CD8-positive, alpha-beta memory T cell (primary cell): ENCODE measurements around the gene CHMP2A. TPM values are rescaled to one million over a fixed set of nuclear protein-coding genes. Genes with fewer than 3 reads are reported as not detected.

ENCODE experiments used
- CTCF ChIA-PET: fragments of 350-600 bp; sonication (Branson Sonifier 250); formaldehyde crosslinking; loops from one replicate; lab custom pipeline; 2021; ENCODE audit warnings: antibody characterized with exemption; lab: Charles Lee
- POLR2A ChIA-PET: fragments of 350-600 bp; sonication (Branson Sonifier 250); formaldehyde crosslinking; loops from one replicate; lab custom pipeline; 2021; ENCODE audit warnings: antibody characterized with exemption; lab: Charles Lee
- DNase-seq, 5 donors: peaks; one replicate each; pipeline versions ENCODE4 v3.0.0 to v3.0.0-alpha.2; 2020 to 2022; ENCODE audit warnings: mixed read lengths in 1 of 5
- H3K27ac ChIP-seq: one replicate; pipeline ENCODE4 v1.7.0; 2013; ENCODE audit warnings: low read depth, mild to moderate bottlenecking, low read length, moderate library complexity
- H3K27me3 ChIP-seq: 2 replicates; pipeline ENCODE4 v1.7.0; 2013; ENCODE audit warnings: low read length, mild to moderate bottlenecking; ENCODE audit not compliant: insufficient read depth, poor library complexity, severe bottlenecking
- H3K36me3 ChIP-seq: 2 replicates; pipeline ENCODE4 v1.7.0; 2013; ENCODE audit warnings: mild to moderate bottlenecking, low read length, moderate library complexity; ENCODE audit not compliant: insufficient read depth
- H3K4me1 ChIP-seq: 2 replicates; pipeline ENCODE4 v1.7.0; 2013; ENCODE audit warnings: mild to moderate bottlenecking, low read length, moderate library complexity; ENCODE audit not compliant: insufficient read depth
- H3K4me3 ChIP-seq: 2 replicates; pipeline ENCODE4 v1.7.0; 2013; ENCODE audit warnings: mild to moderate bottlenecking, low read length
- H3K9me3 ChIP-seq: 2 replicates; pipeline ENCODE4 v1.7.0; 2013; ENCODE audit warnings: mild to moderate bottlenecking, low read length
- H3K27ac Mint-ChIP-seq, 8 donors: one replicate each; pipeline ENCODE4 v1.8.0; 2020 to 2021; ENCODE audit warnings: mixed read lengths in 8 of 8, mild to moderate bottlenecking in 6 of 8, inconsistent platforms in 3 of 8, moderate library complexity in 3 of 8
- H3K27me3 Mint-ChIP-seq, 2 donors: one replicate each; pipeline ENCODE4 v1.8.0; 2020 to 2021; ENCODE audit warnings: mixed read lengths in 2 of 2, mild to moderate bottlenecking in 1 of 2, moderate library complexity in 1 of 2
- H3K36me3 Mint-ChIP-seq, 3 donors: one replicate each; pipeline ENCODE4 v1.8.0; 2020 to 2021; ENCODE audit warnings: mixed read lengths in 3 of 3, inconsistent platforms in 1 of 3, mild to moderate bottlenecking in 1 of 3
- H3K4me1 Mint-ChIP-seq, 3 donors: one replicate each; pipeline ENCODE4 v1.8.0; 2020 to 2021; ENCODE audit warnings: mixed read lengths in 3 of 3, inconsistent platforms in 1 of 3, mild to moderate bottlenecking in 1 of 3
- H3K4me3 Mint-ChIP-seq, 7 donors: one replicate each; pipeline ENCODE4 v1.8.0; 2020 to 2021; ENCODE audit warnings: mixed read lengths in 7 of 7, mild to moderate bottlenecking in 6 of 7, moderate library complexity in 4 of 7, inconsistent platforms in 2 of 7
- H3K9me3 Mint-ChIP-seq, 5 donors: one replicate each; pipeline ENCODE4 v1.8.0; 2020 to 2022; ENCODE audit warnings: mixed read lengths in 5 of 5, mild to moderate bottlenecking in 3 of 5, moderate library complexity in 2 of 5, inconsistent platforms in 1 of 5
- polyA plus RNA-seq: library from polyadenylated mRNA; unstranded; fragments of 300-500 nt; fragmentation: Illumina TruSeq; gene quantifications from one replicate; pipeline ENCODE4 v1.2.3, GENCODE V29; 2021
- total RNA-seq, 2 experiments: library from RNA; stranded (reverse); gene quantifications; one replicate each; pipeline ENCODE4 v1.2.3, GENCODE V29; 2021

Gene CHMP2A
- total RNA-seq (10 to 100 TPM; 88.8 to 89.7 TPM), polyA plus RNA-seq (198 TPM)

GRCh38 chr19:58554494-58555368 lies at the start of gene CHMP2A:
CHMP2A (minus strand) TSS chr19:58555105; CDS start chr19:58554212, 893 bp downstream.
- peak within 1 kb of the TSS; percentile 90 to 98 (median 96) for H3K4me3 Mint-ChIP-seq
- peaks cover 48 to 63% (median 57%) of the 10 kb centered on the region in 3 donors for H3K4me1 Mint-ChIP-seq
- H3K27ac Mint-ChIP-seq, result peak within 1 kb of the TSS; percentile 97 to 99 (median 98)
- peaks cover 0 to 1% of the 10 kb centered on the region in 2 donors for H3K27me3 Mint-ChIP-seq
- DNase-seq, result peak; percentile 96 to 99 (median 99)
- ChIA-PET POLR2A (interaction anchor here (1.2 to 3.1 kb wide), 7 partner anchors 8 to 40 kb away, joined by 5 to 26 read pairs (median 7); partner anchors contain the start of genes MZF1, TRIM28 and ZBTB45), CTCF (interaction anchor here (1.0 to 5.2 kb wide), 6 partner anchors 10 to 41 kb away, joined by 3 to 45 read pairs (median 4); partner anchors contain the start of genes TRIM28 and ZBTB45)
- Histone ChIP-seq H3K27ac (peak within 1 kb of the TSS; percentile 93), H3K4me3 (peak within 1 kb of the TSS; percentile 91), H3K9me3 (no peaks in the 10 kb centered on the region), H3K4me1 (peaks cover 35% of the 10 kb centered on the region), H3K36me3 (peaks cover 40% of the 10 kb centered on the region), H3K27me3 (no peaks in the 10 kb centered on the region)
- H3K36me3 Mint-ChIP-seq, result peaks cover 0 to 84% (median 16%) of the 10 kb centered on the region in 3 donors
- no peaks in the 10 kb centered on the region for H3K9me3 Mint-ChIP-seq

GRCh38 chr19:58586133-58586765 lies 31.3 kb upstream of the CHMP2A start:
- Mint-ChIP-seq H3K36me3 (peaks cover 2 to 25% (median 6%) of the 10 kb centered on the region in 3 donors), H3K27ac (no peak overlapping the region), H3K9me3 (no peaks in the 10 kb centered on the region), H3K27me3 (peaks cover 0 to under 1% of the 10 kb centered on the region in 2 donors), H3K4me1 (peaks cover 2 to 5% (median 2%) of the 10 kb centered on the region in 3 donors), H3K4me3 (no peak overlapping the region)
- no peak for DNase-seq
- CTCF ChIA-PET, result no interaction called here
- H3K27ac ChIP-seq, result peak overlapping the region; percentile 33
- H3K36me3 ChIP-seq, result no peaks in the 10 kb centered on the region
- H3K9me3 ChIP-seq, result no peaks in the 10 kb centered on the region
- POLR2A ChIA-PET, result no interaction called here
- H3K4me1 ChIP-seq, result peaks cover 4% of the 10 kb centered on the region
- no peaks in the 10 kb centered on the region for H3K27me3 ChIP-seq
- H3K4me3 ChIP-seq, result no peak overlapping the region

GRCh38 chr19:58585442-58586132 lies 30.7 kb upstream of the CHMP2A start:
- Mint-ChIP-seq H3K9me3 (no peaks in the 10 kb centered on the region), H3K4me3 (no peak overlapping the region), H3K4me1 (peaks cover 7 to 9% (median 7%) of the 10 kb centered on the region in 3 donors), H3K36me3 (peaks cover 4 to 28% (median 7%) of the 10 kb centered on the region in 3 donors), H3K27me3 (peaks cover 0 to 2% of the 10 kb centered on the region in 2 donors), H3K27ac (no peak overlapping the region)
- no peaks in the 10 kb centered on the region for H3K27me3 ChIP-seq
- H3K36me3 ChIP-seq, result no peaks in the 10 kb centered on the region
- no peak for DNase-seq
- no peaks in the 10 kb centered on the region for H3K9me3 ChIP-seq
- H3K4me3 ChIP-seq, result no peak overlapping the region
- H3K27ac ChIP-seq, result peak overlapping the region; percentile 57
- ChIA-PET POLR2A (no interaction called here), CTCF (no interaction called here)
- H3K4me1 ChIP-seq, result peaks cover 9% of the 10 kb centered on the region

- Histone ChIP-seq H3K4me3 (no peak overlapping the region), H3K36me3 (no peaks in the 10 kb centered on the region), H3K27me3 (no peaks in the 10 kb centered on the region), H3K27ac (peak overlapping the region; percentile 57), H3K4me1 (peaks cover 9% of the 10 kb centered on the region), H3K9me3 (no peaks in the 10 kb centered on the region)
- Mint-ChIP-seq H3K36me3 (peaks cover 4 to 28% (median 7%) of the 10 kb centered on the region in 3 donors), H3K4me3 (no peak overlapping the region), H3K4me1 (peaks cover 7 to 9% (median 7%) of the 10 kb centered on the region in 3 donors), H3K27me3 (peaks cover 0 to 2% of the 10 kb centered on the region in 2 donors), H3K27ac (no peak overlapping the region), H3K9me3 (no peaks in the 10 kb centered on the region)
- DNase-seq, result no peak
- CTCF ChIA-PET, result interaction anchor here (1.0 to 1.2 kb wide), 2 partner anchors 65 to 66 kb away, joined by 3 to 6 read pairs; partner anchors contain the start of gene ZBTB45
- POLR2A ChIA-PET, result no interaction called here
Measured at GRCh38 chr19:58584498-58585441, 29.9 kb upstream of the CHMP2A start.

- Mint-ChIP-seq H3K4me1 (peaks cover 15 to 22% (median 20%) of the 10 kb centered on the region in 3 donors), H3K27ac (peak overlapping the region in 2 of 8 donors; percentile 16 to 42), H3K27me3 (peaks cover 0 to 2% of the 10 kb centered on the region in 2 donors), H3K4me3 (no peak overlapping the region), H3K9me3 (no peaks in the 10 kb centered on the region), H3K36me3 (peaks cover 4 to 31% (median 7%) of the 10 kb centered on the region in 3 donors)
- Histone ChIP-seq H3K4me1 (peaks cover 9% of the 10 kb centered on the region), H3K36me3 (no peaks in the 10 kb centered on the region), H3K27ac (no peak overlapping the region), H3K9me3 (no peaks in the 10 kb centered on the region), H3K4me3 (no peak overlapping the region), H3K27me3 (no peaks in the 10 kb centered on the region)
- POLR2A ChIA-PET, result no interaction called here
- no peak for DNase-seq
- CTCF ChIA-PET, result interaction anchor here (4.5 to 5.4 kb wide), 2 partner anchors 62 to 69 kb away, joined by 61 to 77 read pairs; partner anchors contain the start of gene ZBTB45
Measured at GRCh38 chr19:58582985-58583384, 28.1 kb upstream of the CHMP2A start.

GRCh38 chr19:58581227-58582141 lies 26.6 kb upstream of the CHMP2A start:
- no peak overlapping the region for H3K4me3 ChIP-seq
- no peaks in the 10 kb centered on the region for H3K9me3 ChIP-seq
- no peaks in the 10 kb centered on the region for H3K9me3 Mint-ChIP-seq
- peak overlapping the region; percentile 65 to 88 (median 84) for H3K27ac Mint-ChIP-seq
- peaks cover 4 to 34% (median 7%) of the 10 kb centered on the region in 3 donors for H3K36me3 Mint-ChIP-seq
- ChIA-PET POLR2A (no interaction called here), CTCF (interaction anchor here (0.9 to 5.4 kb wide), 13 partner anchors 12 to 195 kb away, joined by 3 to 77 read pairs (median 4); partner anchors contain the start of genes CHMP2A, TRIM28 and ZBTB45)
- no peaks in the 10 kb centered on the region for H3K27me3 ChIP-seq
- peak; percentile 82 to 91 (median 84) for DNase-seq
- no peaks in the 10 kb centered on the region for H3K36me3 ChIP-seq
- H3K4me1 ChIP-seq, result peaks cover 9% of the 10 kb centered on the region
- H3K4me1 Mint-ChIP-seq, result peaks cover 15 to 28% (median 20%) of the 10 kb centered on the region in 3 donors
- H3K27ac ChIP-seq, result peak overlapping the region; percentile 65
- H3K4me3 Mint-ChIP-seq, result peak overlapping the region in 1 of 7 donors; percentile 57
- peaks cover 0 to 2% of the 10 kb centered on the region in 2 donors for H3K27me3 Mint-ChIP-seq
